Astrocyte of the spinal cord (primary cell): ENCODE measurements around the gene GOLT1A.
"Not testable (repeated sequence)": the region's sequence is repeated elsewhere in the genome, so short reads cannot be mapped to it uniquely, and the experiment has no call there.

Source experiments
- DNase-seq: peaks from one replicate; pipeline ENCODE4 v3.0.0; 2011; ENCODE audit warnings: low read depth, low spot score
- H3K4me3 ChIP-seq: 2 replicates; pipeline ENCODE4 v1.5.1; 2011; ENCODE audit warnings: low read depth, mild to moderate bottlenecking, low read length, moderate library complexity
- in situ Hi-C: cut with HindIII; loops from 2 replicates; pipeline ENCODE4 v1.10.0; 2017; ENCODE audit warnings: low sequenced_read_pairs
- TF ChIP-seq, protein P1 (sequence below): IDR thresholded peaks from 2 replicates; pipeline ENCODE4 v1.5.1; 2012; ENCODE audit warnings: low read depth, mild to moderate bottlenecking, low read length, inconsistent platforms

GOLT1A gene

DNA sequence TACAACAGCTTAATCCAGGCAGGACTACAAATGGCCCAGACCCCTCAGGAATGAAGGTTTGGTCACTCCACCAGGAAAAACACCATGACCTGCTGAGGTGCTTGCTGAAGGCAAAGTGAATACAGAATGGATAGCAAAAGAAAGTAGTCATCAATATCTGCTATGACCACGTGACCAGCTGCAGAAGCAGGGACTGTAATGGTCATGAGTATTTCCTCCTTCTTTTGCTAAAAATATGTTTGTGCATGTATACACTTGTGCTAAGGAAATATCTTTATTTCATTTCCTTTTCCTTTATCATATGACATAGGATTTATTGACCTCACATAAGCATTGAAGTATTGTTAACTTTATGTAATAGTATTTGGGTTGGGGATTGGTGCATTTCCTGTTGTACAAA is 26.4 kb upstream of the GOLT1A start:
- no peak for DNase-seq
- H3K4me3 ChIP-seq = no peak overlapping the region
- TF ChIP-seq, protein P1, sequence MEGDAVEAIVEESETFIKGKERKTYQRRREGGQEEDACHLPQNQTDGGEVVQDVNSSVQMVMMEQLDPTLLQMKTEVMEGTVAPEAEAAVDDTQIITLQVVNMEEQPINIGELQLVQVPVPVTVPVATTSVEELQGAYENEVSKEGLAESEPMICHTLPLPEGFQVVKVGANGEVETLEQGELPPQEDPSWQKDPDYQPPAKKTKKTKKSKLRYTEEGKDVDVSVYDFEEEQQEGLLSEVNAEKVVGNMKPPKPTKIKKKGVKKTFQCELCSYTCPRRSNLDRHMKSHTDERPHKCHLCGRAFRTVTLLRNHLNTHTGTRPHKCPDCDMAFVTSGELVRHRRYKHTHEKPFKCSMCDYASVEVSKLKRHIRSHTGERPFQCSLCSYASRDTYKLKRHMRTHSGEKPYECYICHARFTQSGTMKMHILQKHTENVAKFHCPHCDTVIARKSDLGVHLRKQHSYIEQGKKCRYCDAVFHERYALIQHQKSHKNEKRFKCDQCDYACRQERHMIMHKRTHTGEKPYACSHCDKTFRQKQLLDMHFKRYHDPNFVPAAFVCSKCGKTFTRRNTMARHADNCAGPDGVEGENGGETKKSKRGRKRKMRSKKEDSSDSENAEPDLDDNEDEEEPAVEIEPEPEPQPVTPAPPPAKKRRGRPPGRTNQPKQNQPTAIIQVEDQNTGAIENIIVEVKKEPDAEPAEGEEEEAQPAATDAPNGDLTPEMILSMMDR = no peak
- in situ Hi-C loops = no loop called here

DNA sequence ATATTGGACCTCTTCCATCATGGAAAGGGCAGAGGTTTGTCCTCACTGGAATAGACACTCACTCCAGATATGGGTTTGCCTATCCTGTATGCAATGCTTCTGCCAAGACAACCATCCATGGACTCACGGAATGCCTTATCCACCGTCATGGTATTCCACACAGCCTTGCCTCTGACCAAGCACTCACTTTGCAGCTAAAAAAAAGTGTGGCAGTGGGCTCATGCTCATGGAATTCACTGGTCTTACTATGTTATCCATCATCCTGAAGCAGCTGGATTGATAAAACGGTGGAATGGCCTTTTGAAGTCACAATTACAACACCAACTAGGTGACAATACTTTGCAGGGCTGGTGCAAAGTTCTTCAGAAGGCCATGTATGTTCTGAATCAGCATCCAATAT is 25.6 kb upstream of the GOLT1A start:
- in situ Hi-C loops, H3K4me3 ChIP-seq, DNase-seq: not testable (repeated sequence)

DNA sequence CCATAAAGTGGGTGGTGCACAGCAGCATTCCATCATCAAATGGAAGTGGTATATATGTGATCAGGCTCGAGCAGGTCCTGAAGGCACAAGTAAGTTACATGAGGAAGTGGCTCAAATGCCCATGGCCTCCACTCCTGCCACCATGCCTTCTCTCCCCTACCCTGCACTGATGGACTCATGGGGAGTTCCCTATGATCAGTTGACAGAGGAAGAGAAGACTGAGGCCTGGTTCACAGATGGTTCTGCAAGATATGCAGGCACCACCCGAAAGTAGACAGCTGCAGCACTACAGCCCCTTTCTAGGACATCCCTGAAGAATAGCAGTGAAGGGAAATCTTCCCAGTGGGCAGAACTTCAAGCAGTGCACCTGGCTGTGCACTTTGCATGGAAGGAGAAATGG is 24.7 kb upstream of the GOLT1A start:
- DNase-seq, H3K4me3 ChIP-seq, in situ Hi-C loops: not testable (repeated sequence)

DNA sequence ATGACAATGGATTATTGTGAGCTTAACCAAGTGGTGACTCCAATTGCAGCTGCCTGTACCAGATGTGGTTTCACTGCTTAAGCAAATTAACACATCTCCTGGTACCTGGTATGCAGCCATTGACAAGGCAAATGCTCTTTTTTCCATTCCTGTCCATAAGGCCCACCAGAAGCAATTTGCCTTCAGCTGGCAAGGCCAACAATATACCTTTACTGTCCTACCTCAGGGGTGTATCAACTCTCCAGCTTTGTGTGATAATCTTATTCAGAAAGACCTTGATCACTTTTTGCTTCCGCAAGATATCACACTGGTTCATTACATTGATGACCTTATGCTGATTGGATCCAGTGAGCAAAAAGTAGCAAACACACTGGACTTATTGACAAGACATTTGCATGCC is 23.7 kb upstream of the GOLT1A start:
- in situ Hi-C loops, H3K4me3 ChIP-seq, DNase-seq: not testable (repeated sequence)

DNA sequence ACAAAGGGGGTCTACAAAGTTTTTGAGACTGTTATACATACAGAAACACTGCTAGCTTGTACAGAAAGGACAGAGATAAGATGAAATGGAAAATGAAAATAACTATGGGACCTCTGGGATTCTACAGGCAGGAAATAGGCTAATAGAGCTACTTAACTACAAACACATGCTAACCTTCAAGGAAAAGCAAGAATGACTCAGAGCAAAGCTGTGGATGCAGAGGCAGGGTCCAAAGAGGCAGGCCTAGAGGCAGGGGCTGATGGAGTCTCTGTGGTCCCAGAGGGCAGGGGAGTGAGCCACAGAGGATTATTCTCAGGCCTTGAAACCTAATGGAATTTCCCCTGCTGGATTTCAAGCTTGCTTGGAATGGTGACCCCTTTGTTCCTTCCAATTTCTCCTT is 18.7 kb upstream of the GOLT1A start:
- peak; percentile 6 for DNase-seq
- TF ChIP-seq, protein P1 = no peak

DNA sequence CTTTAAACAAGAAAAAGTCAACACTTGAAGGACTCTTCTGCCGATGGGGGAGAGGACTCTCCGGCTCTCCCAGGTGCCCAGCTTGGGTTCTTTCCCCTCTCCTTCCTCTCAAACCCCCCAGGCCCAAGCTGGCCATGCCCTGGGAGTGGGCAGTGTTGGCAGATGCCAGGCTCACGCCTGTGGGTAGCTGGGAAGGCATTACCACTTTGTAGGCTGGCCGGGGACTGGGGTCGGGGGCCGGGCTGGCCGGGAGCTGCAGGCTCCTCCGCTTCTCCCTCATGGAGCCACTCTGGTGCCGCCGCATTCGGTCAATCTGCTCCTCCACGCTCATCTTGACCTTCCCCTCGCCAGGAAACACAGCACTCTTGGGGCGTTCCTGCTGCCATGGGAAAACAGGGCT is 16.4 kb upstream of the GOLT1A start:
- DNase-seq = no peak
- H3K4me3 ChIP-seq = no peak overlapping the region
- in situ Hi-C loops = no loop called here
- TF ChIP-seq, protein P1 = no peak

More for the DNA sequence above, 18.7 kb upstream of the GOLT1A start:
- H3K4me3 ChIP-seq = no peak overlapping the region
- in situ Hi-C loops = no loop called here

DNA sequence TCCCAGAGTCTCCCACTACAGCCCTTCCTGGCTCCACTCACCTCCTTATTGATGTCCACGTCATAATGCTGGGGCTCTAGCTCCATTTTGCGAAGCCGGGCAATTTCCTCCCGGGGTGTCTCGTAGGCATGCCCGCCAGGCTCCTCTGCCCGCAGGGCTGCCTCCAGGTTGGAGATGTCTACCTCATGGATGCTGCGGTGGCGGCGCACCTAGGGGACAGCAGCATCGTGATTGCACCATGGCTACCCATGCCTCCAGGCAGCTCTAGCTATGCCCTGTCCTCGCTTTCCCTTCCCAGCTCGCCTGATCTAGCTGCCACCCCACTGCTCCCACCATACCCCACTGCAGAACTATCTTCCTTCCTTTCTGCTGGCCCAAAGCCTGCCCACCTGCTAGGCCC is 15.1 kb upstream of the GOLT1A start:
- DNase-seq = no peak
- H3K4me3 ChIP-seq = no peak overlapping the region
- TF ChIP-seq, protein P1 = no peak
- in situ Hi-C loops = no loop called here

DNA sequence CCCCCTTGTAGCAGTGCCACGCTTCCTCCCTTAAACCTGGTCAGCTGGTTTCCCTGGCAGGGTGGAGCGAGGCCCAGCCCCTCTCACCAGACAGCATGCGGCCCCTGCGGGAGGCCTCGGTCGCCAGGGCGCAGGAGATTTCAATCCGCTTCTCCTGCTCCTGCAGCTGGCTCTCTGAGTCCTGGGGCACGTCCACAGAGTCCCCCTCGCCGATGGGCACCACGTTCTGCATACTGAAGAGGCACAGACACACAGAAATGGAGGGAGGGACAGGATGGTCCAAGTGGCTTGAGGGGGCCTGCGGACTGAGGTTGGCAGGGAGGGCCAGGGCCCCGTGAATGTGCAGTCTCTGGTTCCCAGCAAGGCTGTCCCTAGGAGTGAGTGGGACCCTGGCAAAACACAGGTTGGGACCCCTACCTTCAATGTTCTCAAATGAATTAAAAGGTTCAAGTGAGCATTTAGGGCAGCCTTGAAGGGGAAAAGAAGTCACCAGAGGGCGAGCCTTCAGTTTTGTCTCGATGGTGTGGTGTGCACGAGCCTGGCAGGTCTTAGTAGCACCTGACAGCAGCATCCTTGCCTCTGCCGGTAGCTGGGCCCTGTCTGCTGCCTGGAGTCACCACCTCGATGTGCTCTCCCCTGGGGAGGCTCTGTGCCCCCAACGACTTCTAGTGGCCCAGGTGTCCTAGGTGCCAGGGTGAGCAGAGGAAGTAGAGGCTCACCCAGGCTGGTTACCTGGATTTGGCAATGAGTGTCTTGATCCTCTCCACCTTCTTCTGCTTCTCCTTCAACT is 14.4 kb upstream of the GOLT1A start:
- in situ Hi-C loops = no loop called here
- H3K4me3 ChIP-seq = no peak overlapping the region
- no peak for DNase-seq
- TF ChIP-seq, protein P1 = no peak
